ENCODE data around the gene PTPRT. TPM values are rescaled to one million over a fixed set of nuclear protein-coding genes. Genes with fewer than 3 reads are reported as not detected.

Gene PTPRT
- total RNA-seq, 2 donors from 2014 or later: 0.11 to 0.35 TPM

DNA sequence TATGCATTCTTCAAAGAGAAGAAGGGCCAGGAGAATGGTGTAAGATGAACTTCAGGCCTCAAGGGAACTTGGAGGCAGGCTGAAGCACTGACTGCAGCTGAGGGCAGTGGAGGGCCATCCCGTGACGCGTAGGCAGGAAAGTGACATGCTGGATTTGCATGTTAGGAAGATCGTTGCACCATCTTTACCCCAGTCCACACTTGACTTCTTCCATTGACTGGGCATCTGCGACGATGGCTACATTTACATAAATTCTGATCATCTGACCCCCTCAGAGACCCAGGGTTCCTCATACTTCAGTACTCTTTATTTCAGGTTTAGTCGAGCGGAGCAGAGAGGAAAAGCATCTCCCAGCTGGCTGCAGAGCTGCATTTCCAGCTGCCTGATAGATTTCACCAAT, 180.2 kb downstream of the PTPRT start:
- no peaks in the 10 kb centered on the region for H3K9me3 ChIP-seq
- H3K27me3 ChIP-seq: no peaks in the 10 kb centered on the region
- H3K4me1 ChIP-seq: no peaks in the 10 kb centered on the region
- no peak overlapping the region for H3K4me3 ChIP-seq
- no peak for DNase-seq (ENCODE audit: low spot score)
- no peak overlapping the region for H3K27ac ChIP-seq
- H3K36me3 ChIP-seq: no peaks in the 10 kb centered on the region
- TF ChIP-seq, protein P1, sequence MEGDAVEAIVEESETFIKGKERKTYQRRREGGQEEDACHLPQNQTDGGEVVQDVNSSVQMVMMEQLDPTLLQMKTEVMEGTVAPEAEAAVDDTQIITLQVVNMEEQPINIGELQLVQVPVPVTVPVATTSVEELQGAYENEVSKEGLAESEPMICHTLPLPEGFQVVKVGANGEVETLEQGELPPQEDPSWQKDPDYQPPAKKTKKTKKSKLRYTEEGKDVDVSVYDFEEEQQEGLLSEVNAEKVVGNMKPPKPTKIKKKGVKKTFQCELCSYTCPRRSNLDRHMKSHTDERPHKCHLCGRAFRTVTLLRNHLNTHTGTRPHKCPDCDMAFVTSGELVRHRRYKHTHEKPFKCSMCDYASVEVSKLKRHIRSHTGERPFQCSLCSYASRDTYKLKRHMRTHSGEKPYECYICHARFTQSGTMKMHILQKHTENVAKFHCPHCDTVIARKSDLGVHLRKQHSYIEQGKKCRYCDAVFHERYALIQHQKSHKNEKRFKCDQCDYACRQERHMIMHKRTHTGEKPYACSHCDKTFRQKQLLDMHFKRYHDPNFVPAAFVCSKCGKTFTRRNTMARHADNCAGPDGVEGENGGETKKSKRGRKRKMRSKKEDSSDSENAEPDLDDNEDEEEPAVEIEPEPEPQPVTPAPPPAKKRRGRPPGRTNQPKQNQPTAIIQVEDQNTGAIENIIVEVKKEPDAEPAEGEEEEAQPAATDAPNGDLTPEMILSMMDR (IDR thresholded peaks at IDR 0.05): no peak

- no peaks in the 10 kb centered on the region for H3K9me3 ChIP-seq
- H3K36me3 ChIP-seq: no peaks in the 10 kb centered on the region
- H3K27me3 ChIP-seq: no peaks in the 10 kb centered on the region
- no peaks in the 10 kb centered on the region for H3K4me1 ChIP-seq
- no peak overlapping the region for H3K4me3 ChIP-seq
- TF ChIP-seq, protein P1 (IDR thresholded peaks at IDR 0.05): no peak
- H3K27ac ChIP-seq: no peak overlapping the region
- DNase-seq (ENCODE audit: low spot score): no peak
These were observed 182.2 kb downstream of the PTPRT start for GRCh38 chr20:43007525-43007924.

- no peaks in the 10 kb centered on the region for H3K4me1 ChIP-seq
- no peaks in the 10 kb centered on the region for H3K36me3 ChIP-seq
- TF ChIP-seq, protein P1 (IDR thresholded peaks at IDR 0.05): no peak
- no peak for DNase-seq (ENCODE audit: low spot score)
- H3K9me3 ChIP-seq: no peaks in the 10 kb centered on the region
- H3K27ac ChIP-seq: no peak overlapping the region
- no peaks in the 10 kb centered on the region for H3K27me3 ChIP-seq
- no peak overlapping the region for H3K4me3 ChIP-seq
These were observed 182.9 kb downstream of the PTPRT start for GRCh38 chr20:43006651-43007375.

- Histone ChIP-seq H3K4me1 (no peaks in the 10 kb centered on the region), H3K36me3 (no peaks in the 10 kb centered on the region), H3K27me3 (no peaks in the 10 kb centered on the region), H3K27ac (no peak overlapping the region), H3K9me3 (no peaks in the 10 kb centered on the region), H3K4me3 (no peak overlapping the region)
- TF ChIP-seq, protein P1 (IDR thresholded peaks at IDR 0.05): no peak
- no peak for DNase-seq (ENCODE audit: low spot score)
These were observed 186.3 kb downstream of the PTPRT start for GRCh38 chr20:43003318-43003944.

DNA sequence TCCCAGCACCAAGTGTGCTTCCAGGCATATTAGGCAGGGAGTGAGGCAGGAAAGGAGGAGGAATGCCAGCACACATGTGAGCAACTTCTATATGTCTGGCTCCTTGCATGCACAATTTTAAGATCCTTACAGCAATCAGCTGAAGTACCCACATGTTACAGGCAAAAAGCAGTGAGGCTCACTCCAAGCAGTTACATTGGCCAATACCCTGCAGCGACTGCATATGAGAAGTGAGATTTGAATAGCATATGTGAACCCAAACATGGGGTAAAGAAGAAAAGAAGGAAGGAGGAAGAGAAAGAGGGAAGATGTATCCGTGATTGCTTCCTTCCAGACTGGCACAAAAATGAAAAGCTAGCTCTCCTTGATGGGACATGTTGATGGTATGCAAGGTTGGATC, 193.6 kb downstream of the PTPRT start:
- DNase-seq (ENCODE audit: low spot score): no peak
- no peak overlapping the region for H3K27ac ChIP-seq
- H3K9me3 ChIP-seq: no peaks in the 10 kb centered on the region
- TF ChIP-seq, protein P1 (IDR thresholded peaks at IDR 0.05): no peak
- H3K27me3 ChIP-seq: no peaks in the 10 kb centered on the region
- no peaks in the 10 kb centered on the region for H3K36me3 ChIP-seq
- H3K4me3 ChIP-seq: no peak overlapping the region
- no peaks in the 10 kb centered on the region for H3K4me1 ChIP-seq
